Measurements from ENCODE around the gene SIAH2.

Gene SIAH2

DNA sequence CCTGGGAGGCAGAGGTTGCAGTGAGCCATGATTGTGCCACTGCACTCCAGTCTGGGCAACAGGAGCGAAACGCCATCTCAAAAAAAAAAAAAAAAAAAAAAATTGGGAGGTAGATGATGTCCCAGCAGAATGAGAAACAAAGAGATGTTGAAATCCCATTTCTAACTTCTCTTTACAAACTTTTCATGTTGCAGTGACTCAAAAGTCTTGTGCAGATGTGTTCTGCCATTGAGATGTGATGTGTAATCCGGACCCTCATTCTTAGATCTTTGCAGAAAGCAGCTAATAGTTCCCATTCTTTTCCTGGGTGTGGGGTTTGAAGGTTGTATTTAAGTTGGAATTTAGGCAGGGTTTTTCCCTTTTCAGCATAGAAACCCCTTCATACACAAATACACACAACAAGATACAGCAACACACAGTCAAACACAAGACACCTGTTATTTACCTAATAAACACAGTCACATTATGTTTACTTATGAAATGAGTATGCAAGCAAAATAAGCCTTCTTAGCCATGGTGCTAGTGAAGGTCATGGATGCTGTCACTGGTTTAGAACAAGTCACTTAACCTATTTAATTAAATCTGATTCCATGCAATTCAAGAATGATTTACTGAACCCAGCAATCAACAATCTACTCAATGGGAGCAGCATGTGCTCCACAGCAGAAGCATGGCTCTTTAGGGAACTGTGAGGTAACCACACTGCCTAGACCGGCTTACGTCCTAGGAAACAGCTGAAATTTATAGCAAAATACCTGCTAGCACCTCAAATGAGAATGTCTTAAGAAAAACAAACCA is 14.9 kb downstream of the SIAH2 start:
- no peak for DNase-seq

DNA sequence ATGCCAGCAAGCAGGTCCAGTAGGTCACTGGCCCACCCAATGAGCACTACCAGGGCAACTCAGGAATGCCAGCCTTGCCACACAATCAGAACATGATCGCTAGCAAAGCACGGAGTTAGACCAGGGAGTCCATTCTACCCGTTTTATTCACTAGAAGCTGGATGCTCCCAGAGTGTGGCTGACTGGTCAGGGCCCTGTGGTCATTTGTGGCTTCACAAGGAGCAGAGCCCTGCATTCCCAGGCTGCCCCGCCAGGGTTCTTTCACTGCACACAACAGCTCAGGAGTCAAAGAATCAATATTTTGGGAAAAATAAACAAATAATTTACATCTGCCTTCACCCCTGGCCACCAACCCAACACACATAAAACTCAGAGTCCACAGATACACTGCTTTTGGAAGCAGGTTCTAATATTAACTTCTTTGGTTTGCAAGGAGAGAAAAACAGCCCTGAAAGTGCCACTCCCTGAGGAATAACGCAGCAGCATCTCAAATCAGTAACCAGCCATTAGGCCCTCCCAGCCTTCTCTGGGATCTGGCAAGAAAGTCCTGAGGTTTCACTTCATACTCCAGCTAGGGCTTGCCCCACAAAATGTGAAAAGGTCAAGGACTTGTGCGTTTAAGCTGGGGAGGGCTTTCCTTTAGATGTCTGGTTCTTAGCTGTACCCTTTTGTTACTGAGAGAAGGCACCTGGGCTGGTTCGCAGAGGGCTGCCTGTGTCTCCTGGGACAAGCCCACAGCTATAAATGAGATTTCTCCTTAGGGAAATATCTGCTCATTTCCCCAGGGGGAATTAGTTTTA is 16.0 kb downstream of the SIAH2 start:
- no peak for DNase-seq

DNA sequence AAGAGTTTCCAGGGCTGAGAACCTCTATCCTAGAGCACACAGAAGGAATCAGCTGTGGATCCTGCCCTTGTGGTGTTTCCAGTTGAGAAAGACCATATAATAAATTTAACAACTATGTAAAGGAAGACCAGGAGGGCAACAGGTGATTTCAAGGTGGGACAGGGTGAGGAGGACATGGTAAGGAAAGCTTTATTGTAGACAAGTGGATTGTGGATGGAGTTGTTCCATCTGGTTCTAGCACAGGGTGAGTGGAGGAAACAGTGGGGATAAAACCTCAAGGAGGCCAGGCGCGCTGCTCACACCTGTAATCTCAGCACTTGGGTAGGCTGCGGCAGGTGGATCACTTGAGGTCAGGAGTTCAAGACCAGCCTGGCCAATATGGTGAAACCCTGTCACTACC is 17.1 kb downstream of the SIAH2 start:
- DNase-seq = no peak

DNA sequence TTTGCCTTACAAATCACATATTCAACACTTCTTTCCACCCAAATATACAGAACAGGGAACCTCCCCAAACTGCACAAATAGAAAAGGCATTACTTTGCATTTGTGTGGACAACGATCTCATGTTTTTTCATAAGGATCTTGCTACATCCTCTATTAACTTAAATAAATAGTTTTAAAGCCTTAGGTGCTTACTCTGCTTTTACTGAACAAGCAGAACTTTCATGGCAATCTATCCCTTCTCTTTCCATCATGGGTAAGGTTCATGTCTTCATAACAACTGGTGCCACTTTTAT is 18.1 kb downstream of the SIAH2 start:
- DNase-seq = no peak

DNA sequence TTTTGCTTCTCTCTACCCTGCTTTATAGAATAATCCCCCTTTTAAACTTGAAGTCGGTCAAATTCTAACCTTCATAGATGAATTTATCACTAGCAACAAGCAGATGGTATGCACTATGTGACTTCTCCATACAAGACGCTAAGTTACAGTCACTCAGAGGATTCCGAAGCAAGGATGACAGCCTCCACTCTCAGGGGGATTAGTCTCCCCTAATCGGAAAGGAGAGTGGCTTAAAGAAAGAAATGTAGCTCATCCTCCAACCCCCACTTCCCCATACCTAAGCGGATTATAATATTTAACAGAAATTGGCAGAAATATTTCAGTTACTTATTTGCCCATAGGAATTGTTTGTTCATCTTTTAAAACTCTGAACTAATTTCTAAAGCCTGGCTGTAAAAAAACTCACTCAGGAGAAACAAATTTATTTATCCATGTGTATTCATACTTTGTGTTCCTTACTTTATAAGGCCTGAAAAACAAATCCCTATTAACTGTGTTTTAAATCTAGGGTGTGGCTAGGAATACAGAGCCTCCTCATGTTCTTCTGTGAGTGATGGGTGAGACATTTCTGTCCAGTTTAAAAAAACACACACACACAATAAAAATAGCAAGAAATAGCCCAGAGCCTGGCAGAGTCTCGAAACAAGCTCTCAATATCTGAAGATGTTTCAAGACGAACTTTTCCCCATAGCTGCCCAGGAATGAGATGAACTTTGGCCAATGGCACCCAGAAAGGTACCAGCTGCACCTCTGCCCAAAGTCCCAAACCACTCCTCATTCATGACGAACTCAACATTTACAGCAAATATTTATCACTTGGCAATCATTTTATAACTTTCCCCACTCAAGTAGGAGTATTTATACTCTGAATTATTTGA is 18.7 kb downstream of the SIAH2 start:
- DNase-seq = no peak

DNA sequence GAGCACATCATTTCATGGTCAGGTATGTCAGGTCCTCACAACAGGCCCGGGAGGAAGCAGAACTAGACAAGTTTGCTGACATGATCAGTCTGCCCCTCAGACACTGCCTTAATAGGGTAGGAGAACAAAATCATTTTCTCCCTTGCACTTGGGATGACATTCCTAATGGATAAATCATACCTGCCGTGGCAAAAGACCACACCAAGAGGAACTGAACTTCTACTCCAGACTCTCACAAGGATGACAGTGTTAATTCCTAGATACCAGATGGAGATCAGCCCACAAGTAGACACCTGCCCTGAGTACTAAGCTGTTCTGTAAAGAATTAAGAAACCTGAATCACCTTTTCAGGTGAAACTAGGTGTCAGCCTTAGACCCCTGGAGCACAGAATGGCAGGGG is 19.5 kb downstream of the SIAH2 start:
- DNase-seq = no peak

DNA sequence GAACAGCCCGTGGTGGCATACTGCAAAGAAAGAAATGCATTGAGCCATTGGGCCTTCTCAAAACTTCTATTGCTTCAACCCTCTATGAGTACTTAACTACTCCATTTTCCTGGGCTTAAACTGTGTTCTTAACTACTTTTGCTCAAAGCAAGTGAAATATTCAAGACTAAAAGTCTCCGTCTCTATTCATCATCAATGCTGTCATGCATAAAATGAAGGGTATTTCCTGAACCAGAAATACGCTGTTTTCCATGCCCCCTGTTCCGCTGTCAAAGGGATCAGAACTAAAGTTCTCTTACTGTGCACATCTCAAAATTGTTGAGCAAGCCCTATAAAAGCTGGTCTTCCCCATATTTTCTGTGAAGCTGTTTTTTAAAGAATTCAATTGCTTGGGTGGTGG is 20.3 kb downstream of the SIAH2 start:
- DNase-seq = no peak

DNA sequence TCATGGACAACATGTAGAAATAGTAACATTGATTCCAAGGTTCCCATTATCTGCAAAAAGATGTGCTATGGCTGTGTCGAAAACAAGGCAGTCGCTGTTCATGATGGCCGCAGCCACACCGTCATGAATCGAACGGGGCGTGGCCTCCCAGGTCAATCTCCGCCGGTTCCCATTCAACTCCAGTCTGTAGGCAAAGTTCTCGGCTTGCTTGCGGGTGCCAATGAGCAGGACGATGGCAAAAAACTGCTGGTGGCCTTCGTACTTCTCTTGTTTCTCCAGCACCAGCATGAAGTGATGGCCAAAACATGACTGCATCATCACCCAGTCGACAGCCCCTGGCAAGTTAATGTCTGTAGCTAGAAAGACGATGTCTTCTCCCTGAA is 20.8 kb downstream of the SIAH2 start:
- no peak for DNase-seq

DNA sequence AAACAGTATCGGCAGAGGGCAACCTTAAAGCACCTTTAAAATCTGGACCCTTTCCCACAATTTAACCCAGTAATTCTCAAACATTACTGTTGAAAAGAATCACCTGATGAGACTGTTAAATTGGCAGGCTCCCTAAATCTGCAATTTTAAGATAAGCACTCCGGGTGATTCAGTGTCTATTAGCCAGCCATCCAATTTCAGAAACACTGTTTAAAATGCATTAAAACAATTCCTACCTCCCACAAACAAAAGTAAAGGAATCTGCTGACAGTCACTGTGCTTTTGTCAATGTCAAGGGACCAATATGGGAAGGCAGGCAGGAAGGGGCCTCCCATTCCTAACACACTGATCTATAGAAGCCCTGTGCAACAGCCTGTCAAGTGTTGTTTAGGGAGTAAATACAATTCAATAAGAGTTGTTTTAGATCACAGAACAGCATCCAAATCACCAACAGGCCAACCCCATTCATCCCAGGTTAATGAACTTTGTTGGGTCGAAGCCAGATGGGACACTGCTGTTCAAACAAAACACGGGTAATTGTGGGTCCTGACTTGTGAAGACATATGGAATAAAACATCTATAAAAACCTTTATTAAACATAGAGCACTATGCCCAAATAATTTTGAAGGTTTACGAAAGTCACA is 21.4 kb downstream of the SIAH2 start:
- no peak for DNase-seq

DNA sequence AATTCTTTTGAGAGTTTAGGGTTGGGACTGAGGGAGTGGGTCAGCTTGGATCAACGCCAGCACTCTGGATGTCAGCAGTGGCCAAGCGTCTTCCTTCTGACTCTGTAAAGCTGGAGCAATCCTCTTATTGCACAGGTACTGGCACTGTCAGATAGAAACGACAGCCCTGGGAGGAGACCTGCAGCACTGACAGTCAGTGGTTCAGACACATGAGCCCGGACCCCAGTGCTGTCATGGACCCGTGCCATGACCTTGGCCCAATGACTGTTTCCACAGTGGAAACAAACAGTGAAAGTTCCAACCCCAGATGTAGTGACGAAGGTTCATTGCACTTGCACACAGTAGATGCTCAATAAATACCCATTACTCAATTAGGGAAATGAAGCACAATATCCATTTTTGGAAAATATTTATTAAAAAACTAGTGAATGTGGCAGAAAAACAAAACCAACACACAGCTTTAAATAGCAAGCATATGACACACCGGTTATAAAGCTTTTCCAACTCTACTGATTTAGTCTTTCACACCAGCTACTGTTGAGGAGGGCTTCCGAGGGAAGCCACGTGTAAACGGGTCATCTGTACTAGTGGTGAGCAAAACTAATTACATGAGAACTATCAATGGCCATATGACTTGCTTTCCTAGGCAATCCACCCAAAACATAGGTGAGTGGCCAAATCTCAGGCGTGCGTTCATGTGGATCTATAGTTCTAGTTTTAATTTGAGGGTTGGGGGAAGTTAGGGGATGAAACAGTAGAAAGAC is 22.1 kb downstream of the SIAH2 start:
- no peak for DNase-seq

DNA sequence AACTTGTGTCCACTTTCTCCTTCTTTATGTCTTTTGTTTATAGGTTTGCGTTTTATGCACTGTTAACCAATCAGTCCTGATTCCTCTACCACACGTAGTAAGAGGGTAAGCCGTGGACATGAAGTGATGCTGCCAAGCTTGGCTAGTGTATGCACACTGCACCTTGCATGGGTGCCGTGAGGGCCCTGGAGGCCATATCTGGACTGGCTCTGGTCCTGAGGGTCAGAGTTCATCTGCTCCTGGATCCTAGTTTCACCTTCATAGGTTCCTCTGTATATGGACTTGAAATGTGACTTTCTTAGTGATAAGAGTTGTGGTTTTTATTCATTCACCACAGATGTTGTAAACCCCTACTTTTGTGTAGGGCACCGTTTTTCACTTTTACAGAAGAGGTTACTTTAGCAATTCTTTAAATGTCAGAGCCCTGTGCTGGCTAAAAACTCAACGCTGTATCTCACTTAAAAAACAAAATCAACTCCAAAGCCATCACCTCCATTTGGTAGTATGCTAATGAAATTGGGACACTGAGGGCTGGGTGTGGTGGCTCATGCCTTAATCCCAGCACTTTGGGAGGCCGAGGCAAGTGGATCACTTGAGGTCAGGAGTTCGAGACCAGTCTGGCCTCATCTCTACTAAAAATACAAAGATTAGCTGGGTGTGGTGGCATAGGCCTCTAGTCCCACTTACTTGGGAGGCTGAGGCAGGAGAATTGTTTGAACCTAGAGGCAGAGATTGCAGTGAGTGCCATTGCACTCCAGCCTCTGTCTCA is 22.9 kb downstream of the SIAH2 start:
- DNase-seq = no peak

DNA sequence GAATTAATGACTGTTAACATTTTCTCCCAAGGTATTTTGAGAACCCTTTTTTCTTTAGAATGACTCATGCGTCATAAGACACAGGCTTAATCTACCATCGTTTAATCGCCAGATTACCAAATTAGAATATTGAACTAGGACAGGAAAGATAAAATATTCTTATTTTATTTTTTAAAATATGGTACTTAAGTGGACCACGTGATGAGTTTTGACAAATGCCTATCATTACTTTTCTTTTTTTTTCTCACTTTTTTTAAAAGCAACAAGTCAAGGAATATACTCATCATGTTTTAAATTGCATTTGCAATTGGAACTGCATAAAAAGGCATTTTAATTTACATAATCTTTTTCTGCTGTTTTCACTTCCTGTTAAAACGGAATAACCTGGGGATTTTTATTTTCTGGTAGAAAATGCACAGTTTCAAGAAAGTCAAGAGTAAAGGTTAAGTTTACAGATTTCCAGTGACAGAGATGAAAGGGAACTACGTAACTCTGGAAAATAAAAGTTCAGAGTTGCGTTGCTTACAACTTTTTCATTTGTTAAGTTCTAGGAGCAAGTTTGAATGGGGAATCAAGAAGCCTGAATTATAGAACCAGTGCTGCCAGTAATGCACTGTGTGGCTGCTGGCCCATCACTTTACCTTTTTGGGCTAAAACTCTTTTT is 23.6 kb downstream of the SIAH2 start:
- no peak for DNase-seq

DNA sequence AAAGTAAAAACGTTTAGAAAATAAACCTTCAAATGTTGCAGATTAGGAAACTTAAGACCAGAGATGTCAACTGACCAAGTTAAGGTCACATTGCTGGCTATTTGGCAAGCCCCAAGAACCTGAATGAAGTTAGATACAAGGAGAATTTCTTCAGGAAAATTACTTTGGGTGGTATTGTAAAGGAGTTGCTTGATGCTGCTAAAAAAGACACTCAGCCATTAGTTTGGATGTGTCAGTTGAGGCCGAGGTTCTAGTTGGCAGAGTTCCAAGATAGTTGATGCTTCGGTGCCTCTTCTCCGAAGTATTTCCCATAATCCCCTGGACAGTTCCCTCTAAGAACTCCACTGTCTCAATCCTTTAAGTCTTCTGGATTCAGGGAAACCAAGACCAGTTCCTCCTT is 24.3 kb downstream of the SIAH2 start:
- DNase-seq = no peak

DNA sequence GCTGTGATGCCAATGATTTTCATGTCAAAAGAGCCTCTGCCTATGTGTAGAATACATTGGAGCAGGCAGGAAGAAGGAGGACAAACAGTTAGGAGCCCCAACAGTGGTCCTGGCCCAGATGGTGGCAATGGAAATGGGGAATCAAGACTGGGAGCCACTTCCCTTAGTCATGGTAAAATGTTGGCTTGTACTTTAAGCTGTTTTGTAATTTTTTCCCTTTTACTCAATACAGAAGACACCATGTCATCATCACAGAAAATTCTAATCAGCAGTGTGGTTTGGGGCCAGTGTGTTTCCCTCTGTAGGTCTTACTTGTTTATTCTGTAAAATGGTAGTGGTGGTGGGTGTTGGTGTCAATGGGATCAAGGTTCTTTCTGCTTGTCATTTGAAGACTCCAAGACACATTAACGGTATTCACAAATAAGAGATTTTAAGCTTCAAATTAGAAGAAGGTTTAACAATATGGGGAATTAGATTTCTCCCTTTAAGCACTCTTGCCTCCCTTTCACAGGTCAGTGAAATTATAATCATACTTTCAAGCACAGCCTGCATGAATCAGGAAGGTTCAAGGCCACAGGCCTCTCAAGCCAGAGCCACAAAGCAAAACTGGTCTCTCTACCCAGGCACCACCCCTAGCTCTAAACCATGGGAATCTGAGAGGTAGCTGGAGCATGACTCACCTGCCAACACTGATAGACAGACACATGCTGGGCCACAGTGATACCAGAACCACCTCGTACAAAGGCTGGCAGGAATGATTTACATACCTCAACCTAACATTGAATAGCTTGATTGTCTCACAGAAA is 24.9 kb downstream of the SIAH2 start:
- DNase-seq = no peak

DNA sequence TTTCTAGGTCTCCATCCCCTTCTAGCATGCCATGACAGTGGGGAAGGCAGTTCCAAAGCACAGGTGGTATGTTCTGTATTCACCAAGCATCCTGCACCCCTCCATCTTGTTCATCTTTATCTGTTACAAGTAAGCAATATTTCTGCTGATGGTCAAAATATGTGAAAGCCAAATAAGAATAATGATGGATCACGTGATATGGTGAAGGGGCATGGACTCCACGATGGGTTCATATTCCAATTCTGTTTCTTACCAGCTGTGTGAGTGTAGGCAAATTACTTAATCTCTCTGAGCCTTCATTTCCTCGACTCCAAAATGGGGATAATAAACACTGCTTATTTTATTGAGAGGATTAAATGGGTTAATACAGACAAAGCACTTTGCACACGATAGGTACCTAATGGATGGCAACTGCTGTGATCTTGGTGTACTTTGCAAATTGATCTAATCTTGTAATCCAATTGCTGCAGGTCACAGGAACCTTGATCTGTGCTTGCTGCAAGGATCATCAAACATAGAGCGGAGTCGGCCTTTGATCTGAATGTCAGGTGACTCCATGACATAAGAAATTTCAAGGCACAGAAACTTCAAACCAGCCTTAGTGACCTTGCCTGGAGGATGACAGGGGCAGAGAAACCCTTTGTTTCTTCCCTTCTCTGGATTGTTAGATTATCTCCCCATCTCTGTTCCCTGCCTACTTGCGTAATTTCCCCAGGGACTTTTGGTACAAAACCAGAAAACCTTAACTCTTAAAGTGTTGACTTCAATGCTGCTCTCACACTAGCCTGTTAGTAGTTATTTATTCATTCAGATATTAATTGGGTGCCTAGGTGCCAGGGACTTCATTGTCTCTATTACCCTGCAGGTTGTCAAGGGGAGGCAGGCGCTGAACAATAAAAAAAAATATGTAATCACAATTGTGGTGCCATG is 25.8 kb downstream of the SIAH2 start:
- no peak for DNase-seq

DNA sequence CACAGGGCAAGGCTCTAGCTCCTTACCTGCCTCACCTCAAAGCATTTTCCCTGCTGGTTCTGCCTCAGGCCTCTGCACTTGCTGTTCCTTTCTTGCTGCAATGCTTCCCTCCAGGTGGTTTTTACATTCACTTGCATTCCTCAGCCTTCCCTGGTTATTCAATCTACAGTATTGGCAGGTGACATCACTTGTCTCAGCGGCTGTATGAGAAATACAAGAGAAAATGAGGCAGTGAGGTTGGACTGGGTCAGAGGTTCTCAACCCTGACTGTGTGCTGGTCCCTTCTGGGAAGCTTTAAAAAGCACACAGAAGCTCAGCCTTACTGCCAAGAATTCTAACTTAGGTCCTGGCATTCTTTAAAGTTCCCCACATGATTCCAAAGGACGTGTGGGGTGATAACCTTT is 26.7 kb downstream of the SIAH2 start:
- DNase-seq = no peak

DNA sequence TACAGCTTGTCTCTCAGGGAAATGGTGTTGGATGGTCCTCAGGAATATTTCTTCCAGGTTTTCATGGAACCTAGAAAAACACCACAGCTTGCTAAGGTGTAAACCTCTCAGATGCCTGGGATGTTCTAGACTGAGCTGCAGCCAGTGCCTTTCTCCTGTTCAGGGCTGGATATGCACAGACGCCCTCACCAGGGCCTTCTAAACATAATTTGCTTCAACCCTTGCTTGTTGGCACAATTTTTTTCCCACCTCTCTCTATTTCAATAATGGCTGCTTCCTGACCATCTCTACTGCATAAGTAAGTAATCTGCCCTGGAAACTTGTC is 28.2 kb downstream of the SIAH2 start:
- DNase-seq = no peak

DNA sequence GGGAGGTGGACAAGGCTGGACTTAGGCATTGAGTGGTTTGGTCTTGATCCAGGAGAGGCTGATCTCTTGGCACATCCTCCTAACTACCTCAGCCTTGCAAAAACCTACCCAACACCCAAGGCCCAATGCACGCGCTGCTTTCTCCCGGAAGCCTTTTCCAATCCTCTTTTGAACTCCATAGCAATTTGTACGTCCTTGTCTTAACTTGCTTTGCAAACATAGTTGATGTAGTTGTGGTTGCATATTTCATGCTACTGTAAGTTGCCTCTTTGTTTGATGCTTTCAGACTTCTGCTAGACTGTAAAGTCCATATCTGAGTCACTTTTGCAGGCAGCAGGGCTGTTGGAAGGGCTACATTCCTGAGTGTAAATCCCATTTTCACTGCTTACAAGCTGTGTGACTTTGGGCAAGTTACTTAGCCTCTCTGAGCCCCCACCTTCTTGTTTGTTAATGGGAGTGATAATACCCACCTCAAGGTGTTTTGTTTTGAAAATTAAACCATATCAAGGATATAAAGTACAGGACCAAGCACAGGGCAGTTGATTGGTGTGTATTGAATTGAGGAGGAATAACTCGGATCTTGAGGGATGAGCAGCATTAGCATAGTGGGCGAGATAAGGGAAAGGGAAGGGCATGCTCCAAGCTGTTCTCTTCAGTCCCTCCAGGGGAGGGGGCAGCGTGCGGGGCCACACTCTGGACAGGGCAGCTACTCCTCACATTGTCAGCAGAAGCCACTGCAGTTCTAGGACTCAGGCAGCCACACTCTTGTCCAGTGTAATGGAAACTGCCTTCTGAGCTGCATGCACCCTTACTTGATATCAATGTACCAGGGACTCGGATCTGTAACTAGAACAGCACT is 28.8 kb downstream of the SIAH2 start:
- no peak for DNase-seq
